ES-I3 (cell line): ENCODE measurements around the gene TBL2.
A peak's percentile ranks its signal among the peaks of the same experiment; 100 is the strongest.
"Not testable (repeated sequence)": the region's sequence is repeated elsewhere in the genome, so short reads cannot be mapped to it uniquely, and the experiment has no call there.

Experiments used
- H3K36me3 ChIP-seq: 2 replicates; pipeline ENCODE4 v1.6.1; 2013; ENCODE audit warnings: mild to moderate bottlenecking, low read length, control low read depth, moderate library complexity; ENCODE audit not compliant: insufficient read depth
- H3K4me1 ChIP-seq: 2 replicates; pipeline ENCODE4 v1.6.1; 2013; ENCODE audit warnings: mild to moderate bottlenecking, control low read depth, low read length; ENCODE audit not compliant: insufficient read depth
- H3K9ac ChIP-seq: 2 replicates; pipeline ENCODE4 v1.6.1; 2013; ENCODE audit warnings: low read depth, mild to moderate bottlenecking, low read length, moderate library complexity
- H3K9me3 ChIP-seq: 2 replicates; pipeline ENCODE4 v1.6.1; 2013; ENCODE audit warnings: mild to moderate bottlenecking, low read length, moderate library complexity; ENCODE audit not compliant: control insufficient read depth, insufficient read depth

TBL2 gene

DNA sequence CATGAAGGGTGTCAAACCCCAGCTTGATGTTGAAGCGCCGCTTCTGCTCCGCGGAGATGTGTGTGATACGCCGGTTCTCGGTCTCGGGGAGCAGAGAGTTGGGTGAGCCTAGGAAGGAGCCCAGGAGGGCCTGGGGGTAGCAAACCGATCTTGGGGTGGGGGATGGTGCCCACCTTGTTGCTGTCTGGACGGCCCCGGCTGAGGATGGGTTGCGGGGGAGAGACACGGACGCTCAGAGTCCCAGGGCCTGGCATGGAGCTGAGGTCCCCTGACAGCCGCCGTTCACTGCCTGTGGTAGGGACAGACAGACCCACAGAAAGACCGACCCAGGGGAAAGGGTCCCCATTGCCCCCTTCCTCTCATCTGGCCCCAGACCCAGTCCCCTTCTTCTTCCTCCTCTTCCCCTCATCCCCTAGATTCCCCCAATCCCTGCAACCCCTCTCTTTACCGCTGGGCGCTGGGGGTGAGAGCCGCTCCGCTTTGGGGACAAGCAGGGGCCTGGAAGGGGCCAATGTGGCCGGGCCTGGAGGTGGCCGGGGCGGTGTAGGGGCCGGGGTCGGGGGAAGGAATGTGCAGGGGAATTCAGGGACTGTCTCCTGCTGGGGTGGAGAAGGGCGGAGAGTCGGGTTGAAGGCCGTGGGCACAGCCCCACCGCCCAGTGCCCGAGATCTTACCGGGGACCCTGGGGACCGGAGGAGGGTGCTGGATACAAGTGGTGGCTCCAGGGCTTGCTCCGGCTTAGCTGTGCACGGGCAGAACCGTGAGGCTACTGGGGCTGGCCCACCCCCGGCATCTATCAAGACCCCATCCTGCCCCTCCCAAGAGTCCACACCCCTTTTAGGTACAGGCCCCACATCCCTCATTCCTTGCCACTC, 18.0 kb upstream of the TBL2 start:
- Histone ChIP-seq H3K9ac (no peak overlapping the region), H3K4me1 (0 out of 2 replicates have a peak, but pooled peaks cover 3% of the 10 kb centered on the region), H3K36me3 (no peaks in the 10 kb centered on the region), H3K9me3 (no peaks in the 10 kb centered on the region)

DNA sequence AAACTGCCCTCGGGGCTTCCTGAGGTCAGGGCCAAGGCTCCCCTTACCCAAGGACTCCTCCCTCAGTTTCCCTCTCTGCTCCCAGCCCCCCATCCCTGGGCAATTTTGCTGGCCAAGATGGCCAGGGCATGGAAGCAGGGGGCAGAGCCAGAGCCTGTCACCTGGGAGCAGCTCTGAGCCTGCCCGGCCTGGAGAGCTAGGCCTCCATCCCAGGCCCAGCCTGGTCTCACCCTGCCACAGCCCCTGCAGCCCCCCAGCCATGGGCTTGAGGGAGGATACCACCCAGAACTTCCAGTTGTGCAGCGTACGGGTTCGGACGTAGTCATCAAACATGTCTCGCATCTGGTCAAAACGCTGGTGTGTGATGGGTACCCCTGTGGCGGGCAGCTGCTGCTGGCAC, 17.0 kb upstream of the TBL2 start:
- H3K4me1 ChIP-seq = 0 out of 2 replicates have a peak, but pooled peaks cover 3% of the 10 kb centered on the region
- no peaks in the 10 kb centered on the region for H3K36me3 ChIP-seq
- H3K9me3 ChIP-seq = no peaks in the 10 kb centered on the region
- H3K9ac ChIP-seq = no peak overlapping the region

DNA sequence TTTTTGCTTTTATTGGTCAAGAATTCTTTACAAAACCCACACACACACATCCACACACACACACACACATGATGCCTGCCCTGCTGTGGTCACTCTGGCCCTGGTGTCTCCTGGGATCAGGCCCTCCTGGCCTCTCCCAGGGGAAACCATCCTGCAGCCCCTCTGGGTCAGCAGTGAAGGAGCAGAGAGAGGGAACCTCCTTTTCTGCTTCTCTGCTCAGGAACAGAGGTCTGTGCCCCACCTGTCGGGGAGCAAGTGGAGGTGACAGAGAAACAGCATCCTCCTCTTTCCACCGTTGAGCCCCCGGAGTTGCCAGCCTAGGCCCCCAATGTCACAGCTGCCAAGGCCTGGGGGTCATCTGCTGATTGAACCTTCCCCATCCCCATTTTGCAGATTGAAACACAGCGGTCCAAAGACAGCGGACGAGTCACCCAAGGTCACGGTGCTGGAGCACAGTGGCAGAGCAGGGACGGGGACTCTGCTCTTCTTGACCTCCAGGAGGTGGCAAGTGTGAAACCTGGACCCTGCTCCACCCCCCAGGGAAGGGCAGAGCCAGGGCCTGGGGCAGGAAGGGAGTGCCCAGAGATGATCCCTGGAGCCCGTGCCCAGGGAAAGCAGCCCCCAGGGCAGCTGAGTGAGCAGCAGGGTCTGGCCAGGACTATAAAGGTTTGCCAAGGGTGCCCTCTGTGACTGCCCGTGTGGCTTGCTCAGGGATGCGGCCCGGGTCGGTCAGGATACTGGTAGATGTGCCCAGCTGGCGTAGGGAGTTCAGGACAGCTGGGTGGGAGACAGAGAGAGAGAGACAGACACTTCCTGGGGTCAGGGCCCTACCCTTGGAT, 15.0 kb upstream of the TBL2 start:
- Histone ChIP-seq H3K36me3 (no peaks in the 10 kb centered on the region), H3K4me1 (0 out of 2 replicates have a peak, but pooled peaks cover 3% of the 10 kb centered on the region), H3K9ac (no peak overlapping the region), H3K9me3 (no peaks in the 10 kb centered on the region)

DNA sequence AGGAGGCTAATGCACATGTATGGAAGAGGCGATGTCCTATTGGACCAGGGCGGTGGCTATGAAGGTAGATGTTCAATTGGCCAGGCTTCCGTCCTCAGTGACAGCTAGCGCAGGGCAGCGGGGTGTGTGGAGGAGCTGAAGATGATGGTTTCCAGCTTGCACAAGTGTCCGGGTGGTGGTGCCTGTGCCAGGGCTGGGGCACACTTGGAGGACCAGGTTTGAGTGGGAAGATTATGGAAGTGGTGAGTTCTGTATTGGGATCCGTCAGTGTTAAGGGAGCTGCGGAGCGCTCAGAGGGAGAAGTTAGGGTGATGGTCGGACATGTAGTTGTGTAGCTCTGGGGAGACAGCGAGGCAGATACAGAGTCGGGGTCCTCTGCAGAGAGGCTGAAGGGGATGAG, 8.5 kb upstream of the TBL2 start:
- H3K4me1 ChIP-seq = no peaks in the 10 kb centered on the region; the same call in 1 of the 2 replicates
- no peaks in the 10 kb centered on the region for H3K9me3 ChIP-seq
- no peaks in the 10 kb centered on the region for H3K36me3 ChIP-seq
- no peak overlapping the region for H3K9ac ChIP-seq

DNA sequence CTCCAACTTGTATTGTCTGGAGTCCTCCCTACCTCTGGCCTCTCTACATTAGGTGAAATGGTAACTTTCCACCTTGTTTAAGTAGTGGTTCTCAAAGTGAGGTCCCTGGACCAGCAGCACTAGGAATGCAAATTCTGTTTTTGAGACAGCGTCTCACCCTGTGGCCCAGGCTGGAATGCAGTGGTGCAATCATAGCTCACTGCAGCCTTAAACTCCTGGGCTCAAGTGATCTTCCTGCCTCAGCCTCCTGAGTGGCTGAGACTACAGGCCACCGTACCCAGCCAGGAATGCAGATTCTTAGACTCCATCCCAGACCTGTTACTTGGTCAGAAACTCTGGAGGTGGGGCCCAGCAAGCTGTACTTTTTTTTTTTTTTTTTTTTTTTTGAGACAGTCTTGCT, 6.8 kb upstream of the TBL2 start:
- Histone ChIP-seq H3K9ac (no peak overlapping the region), H3K4me1 (no peaks in the 10 kb centered on the region; the same call in 1 of the 2 replicates), H3K9me3 (no peaks in the 10 kb centered on the region), H3K36me3 (no peaks in the 10 kb centered on the region)

DNA sequence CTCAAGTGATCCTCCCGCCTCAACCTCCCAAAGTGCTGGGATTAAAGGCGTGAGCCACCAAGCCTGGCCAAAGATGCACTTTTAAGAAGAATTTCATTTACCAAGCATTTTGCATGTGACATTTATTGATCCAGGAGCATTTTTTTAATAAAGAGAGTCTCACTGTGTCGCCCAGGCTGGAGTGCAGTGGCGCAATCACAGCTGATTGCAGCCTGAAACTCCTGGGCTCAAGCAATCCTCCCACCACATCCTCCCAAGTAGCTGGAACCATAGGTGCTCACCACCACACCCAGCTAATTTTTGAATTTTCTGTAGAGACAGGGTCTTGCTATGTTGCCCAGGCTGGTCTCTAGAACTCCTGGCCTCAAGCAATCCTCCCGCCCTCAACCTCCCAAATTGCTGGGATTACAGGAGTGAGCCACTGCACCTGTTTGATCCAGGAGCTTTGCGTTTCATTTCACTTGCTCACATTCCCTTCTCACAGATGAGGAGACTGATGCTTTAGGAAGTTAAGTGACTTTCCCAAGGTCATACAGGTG, 4.4 kb upstream of the TBL2 start:
- Histone ChIP-seq H3K9ac (no peak overlapping the region), H3K4me1 (no peaks in the 10 kb centered on the region; the same call in 1 of the 2 replicates), H3K36me3 (no peaks in the 10 kb centered on the region), H3K9me3 (no peaks in the 10 kb centered on the region)

DNA sequence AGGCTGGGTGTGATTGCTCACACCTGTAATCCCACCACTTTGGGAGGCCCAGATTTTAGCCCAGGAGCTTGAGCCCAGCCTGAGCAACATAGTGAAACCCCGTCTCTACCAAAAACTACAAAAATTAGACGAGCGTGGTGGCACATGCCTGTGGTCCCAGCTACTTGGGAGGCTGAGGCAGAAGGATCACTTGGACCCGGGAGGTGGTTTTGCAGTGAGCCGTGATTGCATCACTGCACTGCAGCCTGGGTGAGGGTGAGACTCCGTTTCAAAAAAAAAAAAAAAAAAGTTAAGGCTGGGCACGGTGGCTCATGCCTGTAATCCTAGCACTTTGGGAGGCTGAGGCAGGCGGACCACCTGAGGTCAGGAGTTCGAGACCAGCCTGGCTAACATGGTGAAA, 2.6 kb upstream of the TBL2 start:
- not testable (repeated sequence) for H3K4me1 ChIP-seq, H3K9me3 ChIP-seq, H3K9ac ChIP-seq, H3K36me3 ChIP-seq

DNA sequence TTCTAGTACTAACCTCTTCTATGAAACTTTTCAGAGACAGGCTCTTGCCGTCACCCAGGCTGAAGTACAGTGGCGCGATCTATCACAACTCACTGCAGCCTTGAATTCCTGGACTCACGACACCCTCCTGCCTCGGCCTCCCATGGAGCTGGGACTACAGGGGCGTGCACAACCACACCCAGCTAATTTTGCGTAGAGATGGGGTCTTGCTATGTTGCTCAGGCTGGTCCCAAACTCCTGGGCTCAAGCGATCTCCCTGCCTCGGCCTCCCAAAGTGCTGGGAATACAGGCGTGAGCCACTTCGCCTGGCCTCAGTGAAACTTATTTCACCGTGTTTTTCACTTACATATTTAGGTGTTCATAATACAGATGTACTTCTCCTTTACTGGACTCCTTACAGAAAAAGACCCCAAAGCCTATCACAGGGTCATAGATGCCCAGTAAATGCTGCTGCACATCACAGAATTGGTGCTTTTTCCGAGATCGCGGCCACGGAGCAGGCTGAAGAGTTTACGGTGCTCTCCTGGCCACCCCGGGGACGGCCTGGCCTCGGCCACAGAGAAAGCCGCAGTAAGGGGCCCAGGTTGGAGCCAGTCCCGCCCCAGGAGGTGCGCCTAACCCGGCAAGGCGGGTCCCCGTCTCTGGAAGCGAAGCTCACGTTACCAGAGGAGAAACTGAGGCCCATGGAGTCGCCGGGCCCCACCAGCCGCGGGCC, 595 bp downstream of the TBL2 start:
- Histone ChIP-seq H3K4me1 (no peaks in the 10 kb centered on the region), H3K9ac (peak overlapping the region; percentile 65), H3K9me3 (no peaks in the 10 kb centered on the region), H3K36me3 (peaks cover 10% of the 10 kb centered on the region; the same call in 1 of the 2 replicates)

DNA sequence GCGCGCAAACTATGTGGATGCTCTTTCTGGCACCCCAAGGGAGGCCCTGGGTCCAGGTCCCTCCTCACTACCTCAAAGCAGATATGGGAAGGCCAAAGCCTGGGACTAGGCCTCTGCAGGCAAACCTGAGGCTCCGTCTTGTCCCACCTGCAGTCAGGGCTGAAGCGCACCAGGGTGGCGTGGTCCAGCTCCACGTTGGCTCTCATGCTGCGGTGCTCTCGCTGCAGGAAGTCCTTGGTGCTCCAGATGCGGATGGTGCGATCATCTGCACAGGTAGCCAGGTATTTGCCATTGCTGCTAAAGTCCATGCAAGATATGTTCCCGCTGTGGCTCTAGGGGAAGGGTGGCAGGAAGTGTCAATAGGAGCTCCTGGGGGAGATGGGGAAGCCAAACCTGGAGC, 4.6 kb downstream of the TBL2 start:
- Histone ChIP-seq H3K36me3 (peaks cover 14% of the 10 kb centered on the region; the same call in 1 of the 2 replicates), H3K4me1 (no peaks in the 10 kb centered on the region), H3K9me3 (no peaks in the 10 kb centered on the region), H3K9ac (no peak overlapping the region)

DNA sequence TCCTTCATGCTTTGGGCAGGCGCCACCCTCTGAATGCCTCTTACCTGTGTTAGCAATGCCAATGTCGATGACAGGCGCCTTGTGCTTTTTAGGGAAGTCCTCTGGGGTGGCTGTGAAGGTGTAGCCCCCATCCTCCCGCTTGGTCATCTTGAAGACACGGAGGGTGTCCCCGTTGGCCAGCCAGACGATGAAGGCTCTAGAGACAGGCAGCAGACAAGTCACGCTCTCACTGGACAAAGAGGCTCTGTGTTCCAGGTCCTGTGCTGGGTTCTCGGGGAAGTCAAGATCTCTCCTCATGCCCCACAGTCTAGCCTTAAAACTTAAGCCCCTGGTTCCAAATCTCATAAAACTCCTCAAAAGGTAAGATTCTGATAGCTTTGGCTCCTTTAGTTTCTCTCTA, 5.1 kb downstream of the TBL2 start:
- Histone ChIP-seq H3K9me3 (no peaks in the 10 kb centered on the region), H3K4me1 (no peaks in the 10 kb centered on the region), H3K9ac (no peak overlapping the region), H3K36me3 (peaks cover 14% of the 10 kb centered on the region; the same call in 1 of the 2 replicates)

DNA sequence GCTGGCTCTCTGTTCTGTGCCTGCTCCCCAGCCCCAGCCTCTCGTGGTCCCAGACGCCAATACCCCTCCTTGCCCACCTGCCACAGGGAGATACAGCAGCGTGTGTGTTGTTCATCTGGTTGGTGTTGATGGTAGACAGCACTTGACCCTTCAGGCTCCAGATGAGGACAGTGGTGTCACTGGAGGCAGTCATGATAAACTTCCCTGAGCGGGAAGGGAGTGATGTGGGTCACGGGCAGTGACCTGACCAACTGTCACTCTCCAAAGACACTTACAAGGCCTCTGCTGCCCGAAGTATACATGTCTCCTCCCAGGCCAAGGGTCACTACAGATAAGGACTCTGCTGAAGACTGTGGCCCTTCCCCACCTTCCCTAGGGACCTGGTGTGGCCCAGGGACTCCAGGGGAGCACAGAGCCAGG, 5.6 kb downstream of the TBL2 start:
- H3K36me3 ChIP-seq = peaks cover 14% of the 10 kb centered on the region; the same call in 1 of the 2 replicates
- no peaks in the 10 kb centered on the region for H3K9me3 ChIP-seq
- no peak overlapping the region for H3K9ac ChIP-seq
- no peaks in the 10 kb centered on the region for H3K4me1 ChIP-seq

DNA sequence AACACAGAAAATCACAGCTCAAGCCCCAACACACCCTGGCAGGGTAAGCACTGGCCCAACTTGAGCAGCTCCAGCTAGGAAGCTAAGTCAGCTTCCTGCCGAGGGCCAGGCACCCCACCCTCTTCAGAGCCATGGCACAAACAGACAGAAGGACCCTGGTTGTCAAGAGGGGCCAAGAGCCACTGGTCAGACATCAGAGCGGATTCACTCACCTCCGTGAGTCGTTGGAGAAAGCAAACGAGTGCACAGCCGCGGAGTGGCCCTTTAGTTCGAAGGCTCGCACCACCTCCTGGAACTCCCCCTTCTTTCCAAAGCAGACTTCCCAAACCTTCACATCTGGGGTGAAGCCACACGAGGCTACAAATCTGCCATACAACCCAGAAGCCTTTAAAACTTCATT, 7.4 kb downstream of the TBL2 start:
- no peaks in the 10 kb centered on the region for H3K9me3 ChIP-seq
- peaks cover 14% of the 10 kb centered on the region; the same call in 1 of the 2 replicates for H3K36me3 ChIP-seq
- no peak overlapping the region for H3K9ac ChIP-seq
- H3K4me1 ChIP-seq = no peaks in the 10 kb centered on the region

DNA sequence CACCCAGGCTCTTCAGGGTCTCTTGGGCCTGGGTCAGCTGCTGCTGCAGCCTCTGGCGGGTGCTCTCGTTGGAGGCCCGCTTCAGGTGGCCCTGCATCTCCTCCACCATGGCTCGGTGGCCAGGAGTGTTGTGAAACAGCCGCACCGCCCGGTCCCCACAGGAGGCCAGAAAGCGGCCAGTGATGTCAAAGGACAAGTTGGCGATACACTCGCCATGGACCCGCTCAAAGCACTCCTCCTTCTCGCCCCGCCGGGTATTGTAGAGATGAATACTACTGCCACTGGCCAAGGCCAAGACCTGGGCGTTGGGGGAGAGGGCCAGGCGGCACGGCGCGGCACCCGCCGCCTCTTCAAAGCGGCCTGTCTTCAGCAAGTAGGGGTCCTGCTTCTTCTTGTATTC, 7.9 kb downstream of the TBL2 start:
- Histone ChIP-seq H3K9me3 (no peaks in the 10 kb centered on the region), H3K4me1 (no peaks in the 10 kb centered on the region), H3K36me3 (peaks cover 14% of the 10 kb centered on the region; the same call in 1 of the 2 replicates)

More for the DNA sequence above, 7.9 kb downstream of the TBL2 start:
- H3K9ac ChIP-seq = no peak overlapping the region
